A549 (cell line): ENCODE measurements around the gene CBFA2T2. TPM values are rescaled to one million over a fixed set of nuclear protein-coding genes. Genes with fewer than 3 reads are reported as not detected.

Source experiments
- ATAC-seq, 2 experiments: fragments of 200-7000 bp in 1 of 2; fragments of >200 bp in 1 of 2; cut with Nextera tagmentation in 1 of 2; cut with Tn5 transposase in 1 of 2; 3 replicates each; pipeline versions ENCODE4 v1.8.0 to v1.9.1; 2018 to 2020; ENCODE audit warnings: mild to moderate bottlenecking in 1 of 2, moderate library complexity in 1 of 2
- CTCF ChIA-PET: fragments of 300-600 bp; sonication (Branson Sonifier 250); formaldehyde crosslinking; extraction: SDS; loops from one replicate; lab custom pipeline; 2021; ENCODE audit warnings: antibody characterized with exemption, inconsistent platforms; lab: Yijun Ruan, JAX
- POLR2A ChIA-PET: fragments of 350-600 bp; formaldehyde crosslinking; extraction: SDS; loops from one replicate; lab custom pipeline; 2021; ENCODE audit warnings: antibody characterized with exemption, inconsistent platforms; lab: Yijun Ruan, JAX
- DNase-seq, 2 experiments: peaks; one replicate each; pipeline versions ENCODE4 v3.0.0 to v3.0.0-alpha.2; 2011 to 2016; ENCODE audit warnings: low read depth in 1 of 2, low spot score in 1 of 2
- FAIRE-seq: peaks from 2 replicates; lab custom pipeline; 2011; peaks lifted over from hg19 to GRCh38; lab: Jason Lieb, UNC
- H3K27ac ChIP-seq, 2 experiments: fragments of >200 bp; sonication (Bioruptor Twin); formaldehyde crosslinking; 3 replicates each; pipeline ENCODE4 v1.5.1; 2016 to 2017
- H3K4me1 ChIP-seq: fragments of >200 bp; sonication (Bioruptor Twin); formaldehyde crosslinking; 3 replicates; pipeline ENCODE4 v1.6.1; 2016
- H3K4me2 ChIP-seq: fragments of >200 bp; sonication (Bioruptor Twin); formaldehyde crosslinking; 3 replicates; pipeline ENCODE4 v1.6.1; 2016
- H3K4me3 ChIP-seq: fragments of >200 bp; sonication (Bioruptor Twin); formaldehyde crosslinking; 3 replicates; pipeline ENCODE4 v1.5.1; 2016
- H3K9me3 ChIP-seq: fragments of >200 bp; sonication (Bioruptor Twin); formaldehyde crosslinking; 3 replicates; pipeline ENCODE4 v1.6.1; 2016
- CEBPB ChIP-seq, 2 experiments: fragments of >200 bp in 1 of 2; sonication (Bioruptor Twin) in 1 of 2; formaldehyde crosslinking in 1 of 2; IDR thresholded peaks; 2 replicates each; pipeline ENCODE4 v1.6.1; 2012 to 2016
- EHF ChIP-seq: fragments of 250-450 bp; sonication (Bioruptor Pico); IDR thresholded peaks from 2 replicates; pipeline ENCODE4 v1.5.0; 2020; ENCODE audit warnings: mild to moderate bottlenecking
- EP300 ChIP-seq, 2 experiments: fragments of >200 bp; sonication (Bioruptor Twin); formaldehyde crosslinking; IDR thresholded peaks; 2 replicates in 1 of 2; 3 replicates in 1 of 2; pipeline ENCODE4 v1.6.1; 2016 to 2017
- ESRRA ChIP-seq: fragments of 150-350 bp; IDR thresholded peaks from 2 replicates; pipeline ENCODE4 v1.6.1; 2014; ENCODE audit warnings: mild to moderate bottlenecking, low read length, borderline replicate concordance
- FOSB ChIP-seq: fragments of 250-450 bp; sonication (Bioruptor Pico); IDR thresholded peaks from 2 replicates; pipeline ENCODE4 v1.5.0; 2020; ENCODE audit warnings: mild to moderate bottlenecking, moderate library complexity
- HOXB13 ChIP-seq: fragments of 250-450 bp; sonication (Bioruptor Pico); IDR thresholded peaks from 2 replicates; pipeline ENCODE4 v1.5.0; 2020; ENCODE audit warnings: low read depth, mild to moderate bottlenecking, moderate library complexity
- JUNB ChIP-seq: fragments of >200 bp; sonication (Bioruptor Twin); formaldehyde crosslinking; IDR thresholded peaks from 2 replicates; pipeline ENCODE4 v1.6.1; 2016
- NFE2L2 ChIP-seq: fragments of 150-350 bp; conservative IDR thresholded peaks from 2 replicates; pipeline ENCODE4 v1.6.1; 2014; ENCODE audit warnings: low read length
- NR3C1 ChIP-seq: fragments of >200 bp; sonication (Bioruptor Twin); formaldehyde crosslinking; IDR thresholded peaks from 3 replicates; pipeline ENCODE4 v1.6.1; 2017
- PHF8 ChIP-seq: fragments of 200-600 bp; sonication (generic); IDR thresholded peaks from 2 replicates; pipeline ENCODE4 v1.6.1; 2016; ENCODE audit warnings: low read depth, mild to moderate bottlenecking, antibody characterized with exemption, moderate library complexity, borderline replicate concordance
- RCOR1 ChIP-seq: fragments of 150-350 bp; IDR thresholded peaks from 2 replicates; pipeline ENCODE4 v1.6.1; 2014; ENCODE audit warnings: antibody characterized with exemption, low read length, low read depth
- RNF2 ChIP-seq: fragments of 200-600 bp; sonication (generic); IDR thresholded peaks from 2 replicates; pipeline ENCODE4 v1.6.1; 2016; ENCODE audit warnings: low read depth, mild to moderate bottlenecking, antibody characterized with exemption, moderate library complexity, borderline replicate concordance
- TFCP2L1 ChIP-seq: fragments of 250-450 bp; sonication (Bioruptor Pico); IDR thresholded peaks from 2 replicates; pipeline ENCODE4 v1.5.0; 2021; ENCODE audit warnings: mild to moderate bottlenecking
- TP53 ChIP-seq: fragments of 250-450 bp; sonication (Bioruptor Pico); IDR thresholded peaks from 2 replicates; pipeline ENCODE4 v1.5.0; 2021; ENCODE audit warnings: mild to moderate bottlenecking, moderate library complexity
- ZSCAN20 ChIP-seq: fragments of 250-450 bp; sonication (Bioruptor Pico); IDR thresholded peaks from 2 replicates; pipeline ENCODE4 v1.8.0; 2022; ENCODE audit warnings: mild to moderate bottlenecking, moderate library complexity
- WGBS: methylation state at CpG from one replicate; pipeline ENCODE4 v1.1.6; 2017; ENCODE audit errors: missing lambda C conversion rate; 5-methylcytosine and 5-hydroxymethylcytosine counted together
- polyA plus RNA-seq, 4 experiments: library from polyadenylated mRNA; depleted of rRNA in 3 of 4; stranded (reverse); fragments of >200 nt; fragmentation: RNase III in 1 of 4; extraction: RNeasy Plus Mini Kit Qiagen cat#74134 plus additional on column Dnase treatment in 1 of 4; gene quantifications; 2 replicates in 3 of 4; 3 replicates in 1 of 4; pipeline ENCODE4 v1.2.3, GENCODE V29; 2011 to 2017
- TF ChIP-seq, protein P1 (sequence below): IDR thresholded peaks from 2 replicates; pipeline ENCODE4 v1.6.1; 2012
- TF ChIP-seq, protein P2 (sequence below): fragments of >200 bp; sonication (Bioruptor Twin); formaldehyde crosslinking; IDR thresholded peaks from 2 replicates; pipeline ENCODE4 v1.6.1; 2016
- TF ChIP-seq, protein P3 (sequence below): fragments of 250-450 bp; sonication (Bioruptor Pico); IDR thresholded peaks from 2 replicates; pipeline ENCODE4 v1.5.0; 2020; ENCODE audit warnings: low read depth, mild to moderate bottlenecking, moderate library complexity
- TF ChIP-seq, protein P4 (sequence below): fragments of 200-600 bp; sonication (generic); IDR thresholded peaks from 2 replicates; pipeline ENCODE4 v1.6.1; 2016; ENCODE audit warnings: antibody characterized with exemption, mild to moderate bottlenecking, moderate library complexity
- TF ChIP-seq, protein P5 (sequence below): IDR thresholded peaks from 2 replicates; pipeline ENCODE4 v1.6.1; 2012

The CBFA2T2 gene
- polyA plus RNA-seq, 2 of the 4 experiments (the other 2 are of a cell fraction), result 6.8 to 9.4 TPM

DNA sequence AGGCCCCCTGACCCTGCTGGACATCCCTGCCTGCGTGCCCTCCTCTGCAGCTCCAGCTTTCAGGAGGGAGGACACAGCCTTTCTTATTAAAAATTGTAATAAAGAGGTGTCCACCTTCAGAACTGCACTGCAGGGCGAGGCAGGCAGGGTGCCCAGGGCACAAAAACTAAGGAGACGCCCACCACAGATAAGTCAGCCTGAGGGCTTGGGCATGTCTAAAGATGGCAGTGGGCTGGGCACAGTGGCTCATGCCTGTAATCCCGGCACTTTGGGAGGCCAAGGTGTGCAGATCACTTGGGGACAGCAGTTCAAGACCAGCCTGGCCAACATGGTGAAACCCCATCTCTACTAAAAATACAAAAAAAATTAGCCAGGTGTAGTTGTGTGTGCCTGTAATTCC, 165.3 kb downstream of the CBFA2T2 start (continued):
- TF ChIP-seq NR3C1, result no peak
- no peak for TF ChIP-seq TP53 (CRISPR knock-in tag)
- TF ChIP-seq ZSCAN20, result no peak
- TF ChIP-seq, protein P1, sequence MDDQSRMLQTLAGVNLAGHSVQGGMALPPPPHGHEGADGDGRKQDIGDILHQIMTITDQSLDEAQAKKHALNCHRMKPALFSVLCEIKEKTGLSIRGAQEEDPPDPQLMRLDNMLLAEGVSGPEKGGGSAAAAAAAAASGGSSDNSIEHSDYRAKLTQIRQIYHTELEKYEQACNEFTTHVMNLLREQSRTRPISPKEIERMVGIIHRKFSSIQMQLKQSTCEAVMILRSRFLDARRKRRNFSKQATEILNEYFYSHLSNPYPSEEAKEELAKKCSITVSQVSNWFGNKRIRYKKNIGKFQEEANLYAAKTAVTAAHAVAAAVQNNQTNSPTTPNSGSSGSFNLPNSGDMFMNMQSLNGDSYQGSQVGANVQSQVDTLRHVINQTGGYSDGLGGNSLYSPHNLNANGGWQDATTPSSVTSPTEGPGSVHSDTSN, result no peak
- TF ChIP-seq RNF2, result no peak
- no peak for TF ChIP-seq ESRRA
- TF ChIP-seq, all 56 proteins: peak for 0

DNA sequence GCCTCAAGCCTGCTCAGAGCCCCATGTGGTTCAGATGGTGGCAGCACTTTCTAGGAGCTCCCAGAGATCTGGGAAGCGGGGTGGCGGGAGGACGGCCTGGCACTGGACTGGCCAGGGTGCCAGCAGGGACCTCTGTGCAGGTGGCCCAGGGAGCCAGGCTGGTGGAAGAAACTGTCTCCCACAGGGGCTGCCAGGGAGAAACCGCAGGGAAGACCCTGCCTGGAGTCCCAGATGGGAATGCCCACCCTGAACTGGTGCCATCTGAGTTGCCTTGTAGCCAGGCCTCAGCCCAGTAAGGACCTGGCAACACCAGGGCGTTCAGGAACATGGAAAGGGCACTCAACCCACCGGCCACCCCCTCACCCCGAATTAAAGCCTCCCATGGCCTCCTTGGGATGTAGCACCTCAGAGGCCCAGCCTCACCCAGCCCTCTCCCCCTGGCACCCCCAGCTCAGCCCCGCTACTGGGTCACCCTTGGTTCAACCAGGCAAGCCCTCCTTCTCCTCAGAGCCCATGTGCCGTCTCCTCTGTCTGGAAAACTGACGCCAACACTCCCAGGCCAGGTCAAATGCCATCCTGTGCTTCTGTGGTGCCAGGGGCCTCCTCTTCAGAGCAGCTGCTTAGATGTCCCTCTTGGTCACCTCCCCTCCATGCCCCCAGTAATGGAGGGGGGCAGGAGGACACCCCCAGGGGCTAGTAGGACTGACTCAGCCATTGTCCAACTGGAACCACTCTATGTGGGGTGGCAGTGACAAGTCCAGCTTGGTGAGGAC, 166.3 kb downstream of the CBFA2T2 start:
- H3K9me3 ChIP-seq, result no peaks in the 10 kb centered on the region
- H3K4me1 ChIP-seq, result peaks cover 4% of the 10 kb centered on the region; the same call in 1 of the 3 replicates
- no peak for DNase-seq
- FAIRE-seq, result no peak
- H3K4me2 ChIP-seq, result no peak overlapping the region
- TF ChIP-seq, protein P2, sequence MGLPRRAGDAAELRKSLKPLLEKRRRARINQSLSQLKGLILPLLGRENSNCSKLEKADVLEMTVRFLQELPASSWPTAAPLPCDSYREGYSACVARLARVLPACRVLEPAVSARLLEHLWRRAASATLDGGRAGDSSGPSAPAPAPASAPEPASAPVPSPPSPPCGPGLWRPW, result no peak
- TF ChIP-seq CEBPB (IDR thresholded peaks at IDR 0.05) (no peak), TFCP2L1 (no peak)
- TF ChIP-seq, all 56 proteins: peak for 0
- no peak for ATAC-seq
- H3K27ac ChIP-seq, result no peak overlapping the region
- POLR2A ChIA-PET, result no interaction called here
- CTCF ChIA-PET, result interaction anchor here (0.6 to 2.5 kb wide), 3 partner anchors 12 to 255 kb away, joined by 3 to 9 read pairs (median 5); no protein-coding TSS in a partner anchor
- H3K4me3 ChIP-seq, result no peak overlapping the region
- 92% methylated on average over 7 of the region's 10 CpGs for WGBS

DNA sequence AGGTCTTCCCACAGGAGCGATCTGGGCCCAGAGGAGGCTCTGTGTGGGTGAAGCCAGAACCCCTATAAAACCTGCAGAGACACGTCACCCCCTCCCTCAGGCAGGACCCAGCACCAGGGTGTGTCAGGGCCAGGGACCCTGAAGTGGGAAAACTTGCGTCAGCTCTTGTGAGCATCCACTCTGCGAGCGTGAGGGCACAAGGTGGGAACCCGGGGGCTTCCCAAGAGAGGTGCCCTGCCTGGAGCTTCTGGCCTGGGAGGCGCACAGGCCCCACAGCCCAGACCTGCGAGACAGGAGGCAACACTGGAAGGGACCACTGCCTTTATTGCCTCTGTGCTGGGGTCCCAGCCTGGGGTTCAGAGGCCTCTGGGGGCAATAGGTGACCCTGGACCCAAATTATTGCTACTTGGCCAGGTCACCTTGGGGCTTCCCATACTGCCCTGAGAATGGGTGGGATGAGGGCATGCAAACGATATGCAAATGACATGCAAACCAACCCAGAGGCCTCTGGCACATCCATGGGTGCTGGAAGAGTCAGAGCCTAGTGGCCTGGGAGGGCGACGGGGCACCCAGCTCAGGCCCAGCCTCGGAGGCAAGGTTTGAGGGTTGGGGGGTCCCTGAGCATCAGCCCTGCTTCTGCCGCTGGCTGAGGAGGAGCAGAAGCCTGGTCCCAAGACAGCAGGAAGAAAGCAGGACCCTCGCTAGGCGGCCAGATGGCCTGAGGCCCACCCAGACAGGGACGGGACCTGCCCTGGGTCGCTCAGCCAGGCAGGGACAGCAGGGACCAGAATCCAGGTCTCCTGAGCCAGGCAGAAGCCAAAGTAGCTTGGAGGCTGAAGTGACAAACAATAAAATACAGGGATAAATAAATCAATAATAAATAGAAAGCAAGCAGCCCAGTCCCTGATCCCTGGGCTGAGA, 167.1 kb downstream of the CBFA2T2 start:
- TF ChIP-seq, protein P1, result no peak
- TF ChIP-seq EHF (CRISPR knock-in tag) (no peak), FOSB (CRISPR knock-in tag) (no peak), EP300 (IDR thresholded peaks at IDR 0.05) (no peak), NFE2L2 (no peak), PHF8 (no peak), HOXB13 (no peak), RCOR1 (no peak), JUNB (no peak)
- TF ChIP-seq, protein P3, sequence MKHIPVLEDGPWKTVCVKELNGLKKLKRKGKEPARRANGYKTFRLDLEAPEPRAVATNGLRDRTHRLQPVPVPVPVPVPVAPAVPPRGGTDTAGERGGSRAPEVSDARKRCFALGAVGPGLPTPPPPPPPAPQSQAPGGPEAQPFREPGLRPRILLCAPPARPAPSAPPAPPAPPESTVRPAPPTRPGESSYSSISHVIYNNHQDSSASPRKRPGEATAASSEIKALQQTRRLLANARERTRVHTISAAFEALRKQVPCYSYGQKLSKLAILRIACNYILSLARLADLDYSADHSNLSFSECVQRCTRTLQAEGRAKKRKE (CRISPR knock-in tag), result no peak
- TF ChIP-seq, protein P4, sequence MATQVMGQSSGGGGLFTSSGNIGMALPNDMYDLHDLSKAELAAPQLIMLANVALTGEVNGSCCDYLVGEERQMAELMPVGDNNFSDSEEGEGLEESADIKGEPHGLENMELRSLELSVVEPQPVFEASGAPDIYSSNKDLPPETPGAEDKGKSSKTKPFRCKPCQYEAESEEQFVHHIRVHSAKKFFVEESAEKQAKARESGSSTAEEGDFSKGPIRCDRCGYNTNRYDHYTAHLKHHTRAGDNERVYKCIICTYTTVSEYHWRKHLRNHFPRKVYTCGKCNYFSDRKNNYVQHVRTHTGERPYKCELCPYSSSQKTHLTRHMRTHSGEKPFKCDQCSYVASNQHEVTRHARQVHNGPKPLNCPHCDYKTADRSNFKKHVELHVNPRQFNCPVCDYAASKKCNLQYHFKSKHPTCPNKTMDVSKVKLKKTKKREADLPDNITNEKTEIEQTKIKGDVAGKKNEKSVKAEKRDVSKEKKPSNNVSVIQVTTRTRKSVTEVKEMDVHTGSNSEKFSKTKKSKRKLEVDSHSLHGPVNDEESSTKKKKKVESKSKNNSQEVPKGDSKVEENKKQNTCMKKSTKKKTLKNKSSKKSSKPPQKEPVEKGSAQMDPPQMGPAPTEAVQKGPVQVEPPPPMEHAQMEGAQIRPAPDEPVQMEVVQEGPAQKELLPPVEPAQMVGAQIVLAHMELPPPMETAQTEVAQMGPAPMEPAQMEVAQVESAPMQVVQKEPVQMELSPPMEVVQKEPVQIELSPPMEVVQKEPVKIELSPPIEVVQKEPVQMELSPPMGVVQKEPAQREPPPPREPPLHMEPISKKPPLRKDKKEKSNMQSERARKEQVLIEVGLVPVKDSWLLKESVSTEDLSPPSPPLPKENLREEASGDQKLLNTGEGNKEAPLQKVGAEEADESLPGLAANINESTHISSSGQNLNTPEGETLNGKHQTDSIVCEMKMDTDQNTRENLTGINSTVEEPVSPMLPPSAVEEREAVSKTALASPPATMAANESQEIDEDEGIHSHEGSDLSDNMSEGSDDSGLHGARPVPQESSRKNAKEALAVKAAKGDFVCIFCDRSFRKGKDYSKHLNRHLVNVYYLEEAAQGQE, result no peak
- TF ChIP-seq, protein P5, sequence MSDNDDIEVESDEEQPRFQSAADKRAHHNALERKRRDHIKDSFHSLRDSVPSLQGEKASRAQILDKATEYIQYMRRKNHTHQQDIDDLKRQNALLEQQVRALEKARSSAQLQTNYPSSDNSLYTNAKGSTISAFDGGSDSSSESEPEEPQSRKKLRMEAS, result no peak
- WGBS, result 94% methylated on average over 17 of the region's 17 CpGs
- H3K9me3 ChIP-seq, result no peaks in the 10 kb centered on the region
- DNase-seq (no peak), ATAC-seq (no peak), FAIRE-seq (no peak)
- H3K27ac ChIP-seq, result no peak overlapping the region
- POLR2A ChIA-PET, result no interaction called here
- CTCF ChIA-PET, result interaction anchor here (0.9 to 2.5 kb wide), 2 partner anchors 11 to 160 kb away, joined by 4 to 9 read pairs; no protein-coding TSS in a partner anchor
- no peak overlapping the region for H3K4me2 ChIP-seq
- H3K4me3 ChIP-seq, result no peak overlapping the region
- peaks cover 4% of the 10 kb centered on the region; the same call in 1 of the 3 replicates for H3K4me1 ChIP-seq
